EL (cell line): ENCODE measurements around the gene ARSK.
A peak's percentile ranks its signal among the peaks of the same experiment; 100 is the strongest.

ENCODE experiments used
- DNase-seq: peaks from one replicate; pipeline ENCODE4 v3.0.0-alpha.2; 2016

ARSK gene

DNA sequence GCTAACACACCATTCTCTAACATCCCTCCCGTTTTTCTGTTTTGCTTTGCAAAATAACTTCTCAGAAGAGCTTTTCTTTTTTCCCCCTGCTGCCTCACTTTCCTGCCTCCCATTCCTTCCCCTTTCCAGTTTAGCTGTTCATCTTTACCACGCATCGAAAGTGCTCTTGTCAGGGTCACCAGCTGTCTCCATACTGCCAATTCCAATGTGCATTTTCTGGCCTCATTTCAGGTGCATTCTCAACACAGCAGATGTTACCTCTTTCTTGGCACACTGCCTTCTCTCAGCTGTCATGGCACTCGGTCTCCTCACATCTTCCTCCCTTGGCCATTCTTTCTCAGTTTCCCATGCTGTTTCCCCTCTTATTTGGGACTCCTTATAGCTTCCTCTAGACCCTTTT lies 9.5 kb downstream of the ARSK start:
- DNase-seq: no peak

DNA sequence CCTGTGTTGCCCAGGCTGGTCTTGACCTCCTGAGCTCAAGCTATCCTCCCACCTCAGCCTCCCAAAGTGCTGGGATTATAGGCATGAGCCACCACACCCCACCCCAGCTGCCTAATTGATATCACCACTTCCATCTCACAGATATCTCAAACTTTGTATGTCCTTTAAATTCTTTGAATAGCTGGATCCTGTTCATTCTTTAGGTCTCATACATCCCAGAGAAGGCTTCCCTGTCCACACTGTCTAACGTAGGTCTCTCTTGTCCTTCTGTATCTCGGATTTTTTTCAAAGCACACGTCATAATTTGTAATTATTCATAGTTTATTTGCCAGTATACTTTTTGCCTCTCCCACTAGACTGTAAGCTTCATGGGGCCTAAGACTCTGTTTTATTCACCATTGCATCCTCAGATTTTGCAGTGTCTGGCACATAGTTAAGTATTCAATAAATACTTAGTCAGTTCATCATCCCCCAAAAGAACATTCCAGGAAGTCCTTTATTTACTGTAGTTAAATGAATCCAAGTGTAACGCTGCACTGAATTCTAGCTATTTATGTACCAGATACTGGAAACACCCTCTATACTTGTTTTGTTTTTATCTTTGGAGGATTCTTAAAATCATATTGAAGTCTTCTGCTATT lies 10.5 kb downstream of the ARSK start:
- DNase-seq: peak; percentile 57

DNA sequence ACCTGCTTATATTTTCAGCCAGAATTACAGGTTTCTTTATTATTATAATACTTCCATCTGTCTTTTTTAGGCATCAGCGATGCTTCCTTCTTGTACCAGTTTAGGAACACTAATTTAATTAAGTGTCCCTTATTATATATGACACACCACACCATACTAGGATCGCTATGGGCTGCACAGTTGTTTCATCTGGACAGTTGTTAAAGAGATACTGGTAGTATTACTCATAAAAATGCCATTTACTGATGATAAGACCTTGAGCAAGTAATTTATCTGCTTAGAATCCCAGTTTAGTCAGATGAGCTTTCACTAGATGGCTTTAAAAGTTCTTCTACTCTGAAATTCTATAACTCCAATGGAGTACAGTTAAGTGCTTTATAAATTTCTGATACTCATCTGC lies 17.1 kb downstream of the ARSK start:
- DNase-seq: no peak

DNA sequence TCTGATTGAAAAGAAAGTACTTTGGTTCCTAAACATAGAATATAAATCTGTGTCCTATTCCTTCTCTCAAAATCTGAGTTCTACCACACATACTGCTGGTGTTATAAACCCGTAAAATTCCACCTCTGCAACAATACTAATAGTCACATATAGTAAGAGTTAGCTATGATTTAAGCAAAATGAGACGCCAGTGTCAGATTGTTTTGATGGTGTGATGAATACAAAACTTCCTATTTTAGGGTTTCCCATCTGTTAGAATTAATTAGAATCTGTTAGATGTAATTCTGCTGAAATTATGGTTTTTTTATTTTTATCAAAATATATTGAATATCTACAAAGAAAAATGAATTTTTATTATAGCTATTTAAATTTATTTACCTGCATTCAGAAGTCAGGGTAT lies 26.7 kb downstream of the ARSK start:
- DNase-seq: no peak

DNA sequence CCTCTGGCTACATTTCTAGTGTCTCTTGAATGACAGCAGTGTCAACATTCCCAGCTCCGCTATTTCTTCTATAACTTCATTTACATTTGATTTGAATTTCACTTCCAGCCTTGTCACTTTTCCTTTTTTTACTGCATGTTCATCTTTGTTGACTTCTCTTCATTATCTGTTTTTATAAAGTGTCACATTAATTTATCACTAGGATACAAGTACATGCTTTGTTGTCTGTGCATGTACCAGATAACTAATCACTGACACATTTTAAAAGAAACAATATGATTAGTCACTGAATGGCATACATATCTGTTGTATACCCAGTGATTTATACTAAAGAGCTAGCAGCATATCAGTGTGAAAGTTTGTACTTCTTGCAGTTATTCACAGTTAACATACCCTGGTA lies 29.1 kb downstream of the ARSK start:
- DNase-seq: no peak

DNA sequence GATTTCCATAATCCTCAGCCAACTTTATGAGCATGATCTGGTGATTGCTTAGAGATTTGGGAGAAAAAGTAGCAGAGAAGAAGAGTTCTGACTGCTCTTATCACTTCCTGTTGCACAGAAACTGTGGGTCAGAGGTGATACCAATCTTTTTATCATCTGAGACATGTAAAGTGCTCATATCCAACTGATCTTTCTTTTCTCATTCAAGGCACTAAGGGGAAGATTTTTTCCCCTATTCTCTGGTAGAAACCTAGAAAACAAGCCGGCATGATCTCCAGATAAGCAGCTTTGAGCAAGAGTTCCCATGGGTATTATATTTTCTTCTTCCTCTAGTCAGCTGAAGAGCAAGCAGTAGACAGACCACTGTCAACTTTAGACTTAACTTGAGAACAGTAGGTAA lies 36.0 kb downstream of the ARSK start:
- DNase-seq: no peak

DNA sequence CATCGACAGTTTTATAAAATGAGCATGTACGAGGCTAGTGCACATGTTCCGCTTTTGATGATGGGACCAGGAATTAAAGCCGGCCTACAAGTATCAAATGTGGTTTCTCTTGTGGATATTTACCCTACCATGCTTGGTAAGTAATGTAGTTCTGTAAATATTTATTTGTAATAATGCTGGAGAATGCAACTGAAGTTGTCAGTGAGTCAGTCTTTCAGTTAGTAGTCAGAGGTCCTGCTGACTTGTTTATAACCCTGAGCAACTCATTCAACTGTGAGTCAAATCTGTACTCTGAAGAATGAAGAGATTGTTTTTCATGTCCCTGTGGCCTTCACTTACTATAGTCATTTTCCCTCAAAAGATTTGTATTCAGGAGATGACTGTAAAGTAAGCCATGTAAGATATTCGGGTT lies 36.6 kb downstream of the ARSK start:
- DNase-seq: peak; percentile 82

DNA sequence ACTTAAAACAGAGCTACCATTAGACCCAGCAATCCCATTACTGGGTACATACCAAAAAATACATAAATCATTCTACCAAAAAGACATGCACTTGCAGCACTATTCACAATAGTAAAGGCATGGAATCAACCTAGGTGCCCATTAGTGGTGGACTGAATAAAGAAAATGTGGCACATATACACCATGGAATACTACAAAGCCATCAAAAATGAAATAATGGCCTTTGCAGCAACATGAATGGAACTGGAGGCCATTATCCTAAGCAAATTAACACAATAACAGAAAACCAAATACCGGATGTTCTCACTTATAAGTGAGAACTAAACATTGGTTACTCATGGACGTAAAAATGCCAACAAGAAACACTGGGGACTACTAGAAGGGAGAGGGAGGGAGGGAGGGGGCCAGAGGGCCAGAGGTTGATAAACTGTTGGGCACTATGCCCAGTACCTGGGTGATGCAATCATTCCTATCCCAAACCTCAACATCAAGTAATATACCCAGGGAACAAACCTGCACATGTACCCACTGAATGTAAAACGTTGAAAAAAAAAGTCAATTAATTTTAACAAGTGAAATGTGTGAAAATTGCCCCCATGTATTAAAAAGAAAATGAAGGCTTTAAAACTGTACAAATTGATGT lies 40.5 kb downstream of the ARSK start:
- DNase-seq: no peak

DNA sequence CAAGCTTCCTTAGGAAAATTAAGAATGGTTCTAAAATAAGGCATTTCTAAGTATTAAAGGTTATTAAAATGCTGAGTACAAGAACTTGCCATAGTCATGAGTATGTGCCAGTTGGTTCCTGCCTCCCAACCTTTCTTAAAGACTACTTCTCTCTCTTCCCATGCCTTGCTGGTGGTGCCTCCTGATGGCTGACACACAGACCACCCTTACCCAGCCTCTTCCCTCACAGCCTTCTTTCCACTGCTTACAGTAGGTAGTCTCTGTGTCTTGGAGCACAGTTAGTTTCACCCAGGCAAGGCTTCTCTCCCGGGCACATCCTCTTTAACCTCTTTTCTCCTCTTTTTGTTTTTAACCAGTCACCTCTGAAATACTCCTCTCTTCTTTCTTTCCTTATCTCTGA lies 44.4 kb downstream of the ARSK start:
- DNase-seq: no peak

DNA sequence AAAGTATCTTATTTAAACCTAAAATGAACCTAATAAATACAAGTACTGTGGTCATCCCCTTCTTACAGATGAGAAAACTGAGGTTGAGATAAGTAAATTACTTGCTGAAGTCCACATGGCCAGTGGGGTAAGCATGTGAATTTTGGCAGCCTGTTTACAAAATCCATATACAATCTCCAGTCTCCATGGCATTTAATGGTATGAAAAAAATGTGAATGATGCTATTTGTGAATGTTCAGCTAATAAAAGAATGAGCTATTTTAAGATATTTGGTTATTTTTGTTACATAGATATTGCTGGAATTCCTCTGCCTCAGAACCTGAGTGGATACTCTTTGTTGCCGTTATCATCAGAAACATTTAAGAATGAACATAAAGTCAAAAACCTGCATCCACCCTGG lies 45.7 kb downstream of the ARSK start:
- DNase-seq: peak; percentile 54

DNA sequence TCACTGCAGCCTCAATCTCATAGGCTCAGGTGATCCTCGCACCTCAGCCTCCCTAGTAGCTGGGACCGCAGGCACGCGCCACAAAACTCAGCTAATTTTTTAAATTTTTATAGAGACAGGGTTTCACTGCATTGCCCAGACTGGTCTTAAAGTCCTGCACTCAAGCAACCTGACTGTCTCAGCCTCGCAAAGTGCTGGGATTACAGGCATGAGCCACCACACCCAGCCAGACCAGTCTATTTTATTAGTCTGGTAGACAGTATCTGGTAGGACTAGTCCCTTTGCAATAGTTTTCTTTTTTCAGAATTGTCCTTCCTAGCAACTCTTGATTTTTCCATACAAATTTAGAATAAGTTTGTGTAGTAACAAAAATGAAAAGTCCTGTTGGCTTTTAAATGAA lies 50.9 kb downstream of the ARSK start:
- DNase-seq: no peak

DNA sequence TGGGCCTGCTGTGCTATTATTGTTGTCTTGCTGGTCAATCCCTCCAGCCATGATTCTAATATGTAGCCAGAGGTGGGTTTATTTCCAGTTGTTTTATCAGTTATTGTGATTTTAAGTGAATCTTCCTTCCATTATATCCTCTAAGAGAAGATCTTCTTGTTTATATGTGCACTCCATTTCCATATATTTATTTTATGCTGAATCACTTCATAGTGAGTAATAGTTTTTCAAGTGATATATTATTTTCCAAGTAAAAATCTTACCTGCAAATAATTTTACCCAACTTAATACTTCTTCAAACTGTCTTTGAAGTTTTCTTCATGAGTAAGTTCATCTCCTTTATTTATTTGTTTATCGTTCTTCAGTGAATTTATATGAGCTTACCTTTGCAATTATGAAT lies 51.5 kb downstream of the ARSK start:
- DNase-seq: no peak

DNA sequence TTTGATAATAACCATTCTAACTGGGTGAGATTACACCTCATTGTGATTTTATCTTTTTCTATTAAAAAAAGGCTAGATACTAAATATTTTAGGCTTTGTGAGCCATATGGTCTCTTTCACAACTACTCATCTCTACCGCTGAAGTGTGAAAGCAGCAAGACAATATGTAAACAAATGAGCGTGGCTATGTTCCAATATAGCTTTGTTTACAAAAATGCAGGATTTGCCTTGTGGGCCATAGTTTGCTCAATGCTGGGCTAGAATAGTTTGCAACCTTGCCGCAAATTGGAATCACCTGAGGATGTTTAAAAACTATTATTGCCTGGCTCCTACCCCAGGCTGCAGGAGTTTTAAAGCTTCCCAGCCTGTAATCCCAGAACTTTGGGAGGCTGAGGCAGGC lies 54.8 kb downstream of the ARSK start:
- DNase-seq: no peak

DNA sequence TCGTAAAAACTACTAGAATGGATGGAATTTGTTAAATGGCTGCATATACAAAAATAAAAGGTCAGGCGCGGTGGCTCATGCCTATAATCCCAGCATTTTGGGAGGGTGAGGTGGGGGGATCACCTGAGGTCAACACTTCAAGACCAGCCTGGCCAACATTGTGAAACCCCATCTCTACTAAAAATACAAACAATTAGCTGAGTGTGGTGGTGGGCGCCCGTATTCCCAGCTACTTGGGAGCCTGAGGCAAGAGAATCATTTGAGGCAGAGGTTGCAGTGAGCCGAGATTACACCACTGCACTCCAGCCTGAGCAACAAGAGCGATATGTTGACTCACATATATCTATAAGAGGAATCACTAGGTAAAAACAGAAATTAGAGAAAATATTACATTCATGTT lies 55.6 kb downstream of the ARSK start:
- no peak for DNase-seq

DNA sequence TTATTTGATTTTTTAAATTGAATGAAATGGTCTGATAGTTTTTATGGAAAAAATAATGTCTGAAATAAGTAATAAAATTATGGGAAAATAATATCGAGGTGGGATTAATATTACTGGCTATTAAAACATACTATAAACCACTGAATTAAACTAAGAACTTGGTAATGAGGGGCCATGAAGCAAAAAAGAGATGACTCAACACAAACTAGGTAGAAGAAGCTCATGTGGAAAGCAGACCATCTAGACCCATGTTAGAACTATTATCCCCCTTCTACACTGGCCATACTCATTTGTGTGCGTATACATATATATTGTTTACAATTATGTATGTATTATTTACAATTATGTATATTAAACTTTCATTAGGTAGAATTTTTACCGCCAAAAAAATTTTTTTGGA lies 56.5 kb downstream of the ARSK start:
- DNase-seq: no peak

DNA sequence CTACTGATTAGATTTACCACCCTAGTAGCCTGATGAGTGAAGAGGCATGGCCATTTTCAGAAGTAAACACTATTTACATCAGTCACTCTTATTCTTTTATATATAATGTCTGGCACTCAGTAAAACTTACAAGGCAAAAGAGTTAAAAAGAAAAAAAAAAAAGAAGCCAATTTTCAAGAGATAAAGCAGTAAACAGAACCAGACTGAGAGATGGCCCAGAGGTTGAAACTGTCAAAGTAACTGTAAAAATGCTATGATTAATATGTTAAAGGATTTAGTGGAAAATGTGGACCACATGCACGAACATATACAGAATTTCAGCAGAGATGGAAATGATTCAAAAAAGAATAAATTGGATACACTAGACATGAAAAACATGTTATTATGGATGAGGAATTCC lies 58.6 kb downstream of the ARSK start:
- no peak for DNase-seq

DNA sequence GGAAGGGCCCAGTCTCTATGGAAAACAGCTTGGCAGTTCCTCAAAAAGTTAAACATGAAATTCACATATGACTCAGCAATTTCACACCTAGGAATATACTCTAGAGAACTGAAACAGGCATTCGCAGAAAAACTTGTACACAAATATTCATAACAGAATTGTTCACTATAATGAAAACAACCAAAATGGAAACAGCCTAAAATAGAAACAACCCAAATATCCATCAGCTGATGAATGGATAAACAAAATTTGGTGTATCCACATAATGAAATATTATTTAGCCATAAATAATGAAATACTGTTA lies 60.2 kb downstream of the ARSK start:
- no peak for DNase-seq

DNA sequence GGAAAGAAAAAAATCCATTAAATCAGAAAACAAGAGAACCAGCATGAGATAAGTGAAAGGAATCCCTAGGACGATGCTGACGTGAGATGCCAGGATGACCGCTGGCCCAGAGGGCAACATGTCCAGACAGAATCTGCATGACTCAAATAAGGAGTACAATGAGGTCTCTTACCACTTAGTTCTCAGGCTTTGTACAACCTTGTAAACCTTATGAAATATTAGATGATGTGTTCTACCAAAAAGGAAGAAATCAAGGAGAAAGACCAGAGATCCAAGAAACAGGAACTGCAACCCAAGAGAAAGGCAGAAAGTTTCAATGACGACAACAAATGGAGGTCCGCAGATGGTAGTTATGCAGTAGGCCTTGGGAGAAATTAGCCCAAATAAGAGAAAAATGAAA lies 62.2 kb downstream of the ARSK start:
- peak; percentile 64 for DNase-seq

DNA sequence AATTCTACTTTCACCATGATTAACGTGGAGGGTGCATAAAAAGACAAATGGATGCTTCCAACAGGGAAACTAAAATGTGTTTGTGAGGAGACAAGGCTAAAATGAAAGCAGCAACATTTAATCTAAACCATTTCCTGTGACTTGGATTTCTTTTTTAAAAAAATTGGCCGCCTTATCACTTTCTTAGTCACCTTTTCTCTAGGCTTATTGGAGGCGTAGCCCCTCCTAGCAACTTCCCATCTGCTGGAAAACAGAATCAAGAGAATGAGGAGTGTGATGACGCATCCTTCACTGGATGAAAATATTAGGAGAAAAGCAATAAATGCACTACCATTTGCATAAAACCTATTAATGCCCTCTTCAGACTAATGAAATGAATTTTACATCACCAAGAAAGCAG lies 64.2 kb downstream of the ARSK start:
- DNase-seq: peak; percentile 42

DNA sequence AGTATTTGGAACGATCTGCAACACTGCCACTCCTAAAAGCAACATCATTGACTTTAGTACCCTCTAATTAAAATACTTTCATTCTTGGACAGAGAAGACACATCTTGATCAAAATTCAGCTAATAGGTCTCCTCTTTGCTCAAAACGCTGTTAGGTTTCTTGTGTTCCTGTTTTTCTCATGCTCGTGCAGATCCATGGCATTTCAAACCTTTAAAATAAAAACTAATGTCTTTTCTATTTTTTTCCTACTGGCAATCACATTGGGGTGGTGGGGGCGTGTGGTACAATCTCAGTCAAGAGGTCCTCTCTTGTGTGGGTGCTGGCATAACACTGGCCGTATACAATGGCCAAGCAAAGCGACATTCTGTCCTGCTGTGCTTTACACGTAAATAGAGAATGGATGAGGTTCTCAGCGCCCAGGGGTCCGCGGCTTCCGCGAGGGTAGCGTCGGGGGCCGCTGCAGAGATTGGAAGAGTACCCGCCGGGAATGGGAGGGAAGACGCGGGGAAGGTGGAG lies 64.7 kb downstream of the ARSK start:
- DNase-seq: no peak

DNA sequence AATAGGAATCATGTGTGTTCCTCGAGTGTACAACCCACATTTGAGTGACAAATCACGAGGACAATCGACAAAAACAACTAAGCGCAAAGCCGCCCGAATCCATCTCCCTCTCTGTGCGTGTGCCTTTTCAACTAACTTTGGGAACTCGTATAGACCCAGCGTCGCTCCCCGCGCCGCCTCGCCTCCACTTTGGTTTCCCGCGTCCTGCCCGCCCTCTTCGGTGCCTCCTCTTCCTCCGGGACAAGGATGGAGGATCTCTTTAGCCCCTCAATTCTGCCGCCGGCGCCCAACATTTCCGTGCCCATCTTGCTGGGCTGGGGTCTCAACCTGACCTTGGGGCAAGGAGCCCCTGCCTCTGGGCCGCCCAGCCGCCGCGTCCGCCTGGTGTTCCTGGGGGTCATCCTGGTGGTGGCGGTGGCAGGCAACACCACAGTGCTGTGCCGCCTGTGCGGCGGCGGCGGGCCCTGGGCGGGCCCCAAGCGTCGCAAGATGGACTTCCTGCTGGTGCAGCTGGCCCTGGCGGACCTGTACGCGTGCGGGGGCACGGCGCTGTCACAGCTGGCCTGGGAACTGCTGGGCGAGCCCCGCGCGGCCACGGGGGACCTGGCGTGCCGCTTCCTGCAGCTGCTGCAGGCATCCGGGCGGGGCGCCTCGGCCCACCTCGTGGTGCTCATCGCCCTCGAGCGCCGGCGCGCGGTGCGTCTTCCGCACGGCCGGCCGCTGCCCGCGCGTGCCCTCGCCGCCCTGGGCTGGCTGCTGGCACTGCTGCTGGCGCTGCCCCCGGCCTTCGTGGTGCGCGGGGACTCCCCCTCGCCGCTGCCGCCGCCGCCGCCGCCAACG lies 65.3 kb downstream of the ARSK start, which contains the start of gene GPR150:
Gene GPR150 (plus strand): TSS at position 58 of the 840 bp plus-strand sequence. CDS start 189 bp downstream, at position 247.
- peak; percentile 61 for DNase-seq

DNA sequence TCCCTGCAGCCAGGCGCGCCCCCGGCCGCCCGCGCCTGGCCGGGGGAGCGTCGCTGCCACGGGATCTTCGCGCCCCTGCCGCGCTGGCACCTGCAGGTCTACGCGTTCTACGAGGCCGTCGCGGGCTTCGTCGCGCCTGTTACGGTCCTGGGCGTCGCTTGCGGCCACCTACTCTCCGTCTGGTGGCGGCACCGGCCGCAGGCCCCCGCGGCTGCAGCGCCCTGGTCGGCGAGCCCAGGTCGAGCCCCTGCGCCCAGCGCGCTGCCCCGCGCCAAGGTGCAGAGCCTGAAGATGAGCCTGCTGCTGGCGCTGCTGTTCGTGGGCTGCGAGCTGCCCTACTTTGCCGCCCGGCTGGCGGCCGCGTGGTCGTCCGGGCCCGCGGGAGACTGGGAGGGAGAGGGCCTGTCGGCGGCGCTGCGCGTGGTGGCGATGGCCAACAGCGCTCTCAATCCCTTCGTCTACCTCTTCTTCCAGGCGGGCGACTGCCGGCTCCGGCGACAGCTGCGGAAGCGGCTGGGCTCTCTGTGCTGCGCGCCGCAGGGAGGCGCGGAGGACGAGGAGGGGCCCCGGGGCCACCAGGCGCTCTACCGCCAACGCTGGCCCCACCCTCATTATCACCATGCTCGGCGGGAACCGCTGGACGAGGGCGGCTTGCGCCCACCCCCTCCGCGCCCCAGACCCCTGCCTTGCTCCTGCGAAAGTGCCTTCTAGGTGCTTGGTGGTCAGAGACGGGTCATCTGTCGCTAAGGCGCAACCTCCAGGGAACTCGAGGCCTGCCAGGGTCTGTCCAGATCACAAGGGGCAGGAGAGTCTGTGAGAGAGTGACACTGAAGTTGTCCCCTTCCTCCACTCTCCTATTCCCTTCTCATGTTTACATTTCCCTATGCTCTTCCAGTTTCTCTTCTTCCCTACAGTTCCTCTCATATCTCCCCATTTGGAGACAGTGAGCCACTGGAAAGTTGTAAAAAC lies 66.3 kb downstream of the ARSK start:
- DNase-seq: peak; percentile 47
